NCI-H345 treated with DMSO at 0.1 percent for 48 hours (cell line): ENCODE measurements around the gene WDR83.
"Not testable (repeated sequence)": the region's sequence is repeated elsewhere in the genome, so short reads cannot be mapped to it uniquely, and the experiment has no call there.

Experiments
- DNase-seq: peaks from one replicate; lab custom pipeline; 2025; ENCODE audit not compliant: unreplicated experiment; lab: John Stamatoyannopoulos, UW

The WDR83 gene

DNA sequence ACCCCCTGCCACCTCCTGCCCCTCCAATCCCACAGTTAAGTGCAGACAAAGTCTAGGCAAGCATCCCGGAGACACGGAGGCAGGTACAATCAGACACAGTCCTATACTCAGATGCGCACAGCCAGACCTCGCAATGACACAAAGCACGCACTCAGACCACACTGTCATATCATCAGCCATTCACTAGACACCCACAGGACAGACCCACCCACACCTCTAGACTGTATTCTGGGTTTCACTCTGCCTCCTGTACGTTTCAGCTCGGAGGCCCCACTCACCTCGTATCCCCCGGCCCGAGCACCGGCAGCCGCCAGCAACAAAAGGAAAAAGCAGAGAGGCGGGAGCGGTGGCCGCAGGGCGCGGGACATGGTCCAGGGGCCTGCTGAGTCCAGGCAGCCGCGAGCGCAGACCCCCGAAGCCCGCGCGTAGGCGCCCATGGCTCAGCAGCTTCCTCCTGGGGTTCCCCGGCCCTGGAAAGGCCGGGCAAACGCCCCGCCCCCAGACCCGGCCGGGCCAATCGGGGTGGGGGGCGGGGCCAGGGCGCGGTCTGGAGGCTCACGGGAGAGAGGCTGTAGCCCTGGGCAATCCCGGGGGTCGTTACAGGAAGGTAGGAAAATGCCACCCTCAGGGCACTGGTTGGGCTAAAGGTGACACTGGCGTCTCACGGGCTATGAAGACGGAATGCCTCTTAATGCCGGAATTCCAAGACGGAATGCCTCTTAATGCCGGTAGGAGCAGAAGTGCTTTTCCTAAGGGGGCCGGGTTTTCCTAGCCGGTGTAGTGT is at the start of gene WDR83, which contains the start of gene MAN2B1:
TSS of gene WDR83 (plus strand) at position 543 of the 784 bp plus-strand sequence. CDS start 2,984 bp downstream, outside the sequence.
TSS of gene MAN2B1 (minus strand) at position 478 of the 784 bp plus-strand sequence. CDS start at position 437, 41 bp downstream.
- no peak for DNase-seq

GRCh38 chr19:12617646-12618045 is 49.0 kb upstream of the WDR83 start:
- no peak for DNase-seq

DNA sequence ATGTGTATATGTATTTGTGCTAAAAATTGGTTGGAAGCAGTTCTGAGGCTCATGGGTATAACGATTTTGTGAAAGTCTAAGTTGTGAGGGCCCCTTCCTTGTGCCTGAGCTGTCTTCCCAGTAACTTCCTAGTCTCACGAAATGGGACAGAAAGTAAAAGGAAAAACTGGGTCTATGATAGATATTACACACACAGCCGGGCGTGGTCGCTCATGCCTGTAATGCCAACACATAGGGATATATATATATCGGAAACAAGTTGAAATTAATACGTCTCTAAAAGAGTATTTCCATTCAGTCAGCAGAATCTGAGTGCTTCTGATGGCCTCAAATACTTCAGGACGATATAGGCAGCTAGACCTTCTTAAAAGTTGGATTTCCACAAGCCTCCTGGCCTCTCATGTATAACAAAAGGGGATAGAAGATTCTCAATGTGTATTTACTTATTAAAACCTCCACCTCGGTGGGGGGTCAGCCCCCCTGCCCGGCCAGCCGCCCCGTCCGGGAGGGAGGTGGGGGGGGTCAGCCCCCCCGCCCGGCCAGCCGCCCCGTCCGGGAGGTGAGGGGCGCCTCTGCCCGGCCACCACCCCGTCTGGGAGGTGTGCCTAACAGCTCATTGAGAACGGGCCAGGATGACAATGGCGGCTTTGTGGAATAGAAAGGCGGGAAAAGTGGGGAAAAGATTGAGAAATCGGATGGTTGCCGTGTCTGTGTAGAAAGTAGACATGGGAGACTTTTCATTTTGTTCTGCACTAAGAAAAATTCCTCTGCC is 45.2 kb upstream of the WDR83 start:
- DNase-seq = not testable (repeated sequence)

DNA sequence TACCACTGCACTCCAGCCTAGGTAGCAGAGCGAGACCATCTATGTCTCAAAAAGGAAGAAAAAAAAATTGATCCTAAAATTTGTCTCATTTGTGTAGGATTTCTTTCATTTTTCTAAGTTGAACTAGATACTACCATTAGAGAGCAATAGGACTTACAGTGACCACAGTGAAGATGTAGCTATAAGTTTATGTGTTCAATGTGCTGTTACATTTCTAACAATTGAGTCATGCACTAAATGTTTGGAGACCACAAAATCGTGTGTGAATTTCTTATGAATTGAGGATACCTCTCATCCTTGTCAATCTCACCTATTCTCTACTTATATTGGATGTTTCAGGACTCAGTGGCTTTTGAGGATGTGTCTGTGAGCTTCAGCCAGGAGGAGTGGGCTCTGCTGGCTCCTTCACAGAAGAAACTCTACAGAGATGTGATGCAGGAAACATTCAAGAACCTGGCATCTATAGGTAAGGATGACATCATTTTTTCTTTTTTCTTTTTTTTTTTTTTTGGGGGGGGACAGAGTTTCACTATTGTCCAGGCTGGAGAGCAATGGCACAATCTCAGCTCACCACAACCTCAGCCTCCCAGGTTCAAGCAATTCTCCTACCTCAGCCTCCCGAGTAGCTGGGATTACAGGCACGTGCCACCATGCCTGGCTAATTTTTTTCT is 43.1 kb upstream of the WDR83 start:
- no peak for DNase-seq

DNA sequence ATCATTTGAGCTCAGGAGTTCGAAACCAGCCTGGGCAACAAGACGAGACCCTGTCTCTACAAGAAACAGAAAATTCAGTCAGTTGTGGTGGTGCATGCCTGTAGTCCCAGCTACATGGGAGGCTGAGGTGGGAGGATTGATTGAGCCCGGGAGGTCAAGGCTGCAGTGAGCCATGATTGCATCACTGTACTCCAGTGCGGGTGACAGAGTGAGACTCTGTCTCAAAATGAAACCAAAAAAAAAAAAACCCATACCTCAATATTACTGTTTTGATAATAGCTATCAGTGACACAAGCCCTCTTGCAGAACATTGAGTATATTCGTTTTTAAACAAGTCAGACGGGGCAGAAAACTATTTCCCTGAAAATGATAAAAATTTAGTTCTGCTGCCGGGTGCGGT is 39.6 kb upstream of the WDR83 start:
- no peak for DNase-seq

GRCh38 chr19:12628040-12629022 is 38.3 kb upstream of the WDR83 start:
- DNase-seq = no peak

DNA sequence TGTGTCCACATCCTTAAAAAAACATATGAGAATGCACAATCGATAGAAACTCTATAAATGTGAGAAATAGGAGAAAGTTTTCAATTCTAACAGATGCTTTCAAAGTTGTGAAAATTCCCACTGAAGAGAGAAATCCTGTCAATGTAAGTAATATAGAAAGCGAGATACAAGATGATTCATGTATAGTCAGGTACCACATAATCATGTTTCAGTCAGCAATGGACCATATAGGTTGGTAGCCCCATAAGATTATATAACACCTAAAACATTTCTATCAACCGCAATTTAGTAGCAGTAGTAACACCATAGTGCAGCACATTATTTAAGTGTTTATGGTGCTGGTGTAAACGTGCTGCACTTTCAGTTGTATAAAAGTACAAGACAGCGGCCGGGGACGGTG is 37.4 kb upstream of the WDR83 start:
- no peak for DNase-seq

DNA sequence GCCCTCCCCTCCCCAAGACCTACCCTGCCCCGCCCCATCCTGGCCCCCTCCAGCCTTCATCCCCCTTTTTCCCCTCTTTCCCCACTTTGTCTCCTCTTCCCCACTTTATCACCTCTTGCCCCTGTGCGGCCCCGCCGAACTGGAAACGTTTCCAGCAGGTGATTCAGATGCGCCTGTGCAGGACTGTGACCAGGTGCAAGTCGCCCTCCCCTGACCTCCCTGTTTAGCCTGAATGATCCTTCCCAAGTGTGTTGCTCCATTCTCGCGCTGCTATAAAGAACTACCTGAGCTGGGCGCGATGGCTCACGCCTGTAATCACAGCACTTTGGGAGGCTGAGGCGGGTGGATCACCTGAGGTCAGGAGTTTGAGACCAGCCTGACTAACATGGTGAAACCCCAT is 30.0 kb upstream of the WDR83 start:
- DNase-seq = no peak

DNA sequence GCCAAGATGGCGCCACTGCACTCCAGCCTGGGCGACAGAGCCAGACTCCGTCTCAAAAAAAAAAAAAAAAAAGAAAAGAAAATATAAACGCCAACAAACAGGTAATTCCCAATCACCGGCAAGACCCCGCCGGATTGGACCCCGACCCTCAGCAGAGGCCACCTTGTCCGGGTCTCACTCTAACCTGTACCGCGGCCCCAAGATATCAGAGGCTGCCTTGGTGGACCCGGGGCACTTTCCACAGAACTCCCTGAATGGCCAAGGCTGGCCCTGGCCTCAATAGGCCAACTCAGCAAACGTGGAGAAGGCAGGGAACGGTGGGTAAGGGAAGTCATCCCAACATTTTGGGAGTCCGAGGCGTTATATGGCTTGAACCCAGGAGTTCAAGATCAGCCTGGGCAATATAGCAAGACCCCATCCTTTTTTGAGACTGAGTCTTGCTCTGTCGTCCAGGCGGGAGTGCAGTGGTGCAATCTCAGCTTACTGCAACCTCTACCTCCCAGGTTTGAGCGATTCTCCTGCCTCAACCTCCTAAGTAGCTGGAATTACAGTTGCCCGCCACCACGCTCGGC is 27.9 kb upstream of the WDR83 start:
- no peak for DNase-seq

- DNase-seq = no peak
Observed at GRCh38 chr19:12639901-12640613, 26.6 kb upstream of the WDR83 start.

GRCh38 chr19:12641456-12641855 is 25.2 kb upstream of the WDR83 start:
- no peak for DNase-seq

- DNase-seq = no peak
Observed at GRCh38 chr19:12642506-12642905, 24.1 kb upstream of the WDR83 start.

GRCh38 chr19:12643716-12644115 is 22.9 kb upstream of the WDR83 start:
- DNase-seq = not testable (repeated sequence)

GRCh38 chr19:12646551-12646950 is 20.1 kb upstream of the WDR83 start:
- no peak for DNase-seq

GRCh38 chr19:12647047-12647446 is 19.6 kb upstream of the WDR83 start:
- no peak for DNase-seq

DNA sequence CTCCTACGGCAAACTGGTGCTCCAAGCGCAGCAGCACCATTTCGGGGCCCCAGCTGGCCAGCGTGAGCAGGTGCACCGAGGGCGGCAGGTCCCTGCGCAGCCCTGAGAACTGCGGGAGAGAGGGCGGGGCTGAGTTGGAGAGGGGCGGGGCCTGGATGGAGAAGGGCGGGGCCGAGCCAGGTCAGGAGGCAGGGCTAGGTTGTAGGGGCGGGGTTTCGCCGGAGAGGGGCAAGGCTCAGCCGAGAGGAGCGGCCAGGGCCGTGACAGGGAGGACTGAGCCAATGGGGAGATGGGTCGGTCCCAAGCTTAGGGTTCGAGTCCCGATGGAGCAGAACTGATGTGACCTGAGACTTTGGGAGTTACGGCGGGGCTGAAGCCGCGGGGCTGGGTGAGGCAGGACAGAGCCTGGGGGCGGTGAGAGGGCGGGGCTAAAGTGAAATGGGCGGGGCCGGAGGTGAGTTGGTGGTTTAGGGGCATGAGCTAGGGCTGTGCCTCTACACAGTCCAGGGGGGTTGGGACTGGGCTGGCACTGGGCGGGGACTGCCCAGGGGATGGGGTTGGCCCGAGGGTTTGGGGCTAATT is 19.0 kb upstream of the WDR83 start:
- DNase-seq = no peak

DNA sequence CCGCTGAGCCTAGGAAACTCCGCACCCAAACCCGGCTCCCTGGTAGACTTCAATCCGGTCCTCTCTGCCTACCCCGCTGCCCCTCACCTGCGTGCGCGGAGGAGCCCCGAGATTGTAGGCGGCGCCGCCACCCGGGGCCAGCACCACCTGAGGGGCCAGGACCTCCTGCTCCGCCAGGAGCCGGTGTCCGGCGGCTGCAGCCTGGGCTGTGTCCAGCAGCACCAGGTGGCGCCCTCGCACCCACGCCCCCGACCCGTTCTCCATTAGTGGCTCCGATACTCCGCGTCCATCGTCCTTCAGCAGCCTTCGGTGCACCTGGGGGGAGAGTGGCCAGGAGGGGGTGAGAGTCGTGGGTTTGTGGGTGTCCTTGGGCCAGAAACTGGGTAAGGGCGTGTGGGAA is 18.5 kb upstream of the WDR83 start:
- no peak for DNase-seq

GRCh38 chr19:12649941-12650340 is 16.7 kb upstream of the WDR83 start:
- no peak for DNase-seq

DNA sequence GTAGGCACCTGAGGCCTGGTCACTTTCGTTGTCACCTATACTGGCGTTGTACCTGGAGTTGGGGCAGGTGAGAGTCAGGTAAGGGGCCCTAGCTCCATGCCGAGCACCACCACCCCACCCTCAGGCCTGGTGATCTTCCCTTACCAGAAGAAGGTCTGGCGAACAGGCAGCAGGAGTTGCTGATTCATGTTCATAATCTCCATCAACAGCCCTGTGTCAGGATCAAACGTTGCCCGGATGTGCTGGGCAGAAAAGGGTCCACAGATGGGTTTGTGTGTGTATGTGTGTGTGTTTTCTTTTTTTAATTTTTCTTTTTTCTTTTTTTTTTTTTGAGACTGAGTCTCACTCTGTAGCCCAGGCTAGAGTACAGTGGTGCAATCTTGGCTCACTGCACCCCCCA is 14.4 kb upstream of the WDR83 start:
- DNase-seq = no peak
